ENCODE measurements around the gene FLT1.

DNA sequence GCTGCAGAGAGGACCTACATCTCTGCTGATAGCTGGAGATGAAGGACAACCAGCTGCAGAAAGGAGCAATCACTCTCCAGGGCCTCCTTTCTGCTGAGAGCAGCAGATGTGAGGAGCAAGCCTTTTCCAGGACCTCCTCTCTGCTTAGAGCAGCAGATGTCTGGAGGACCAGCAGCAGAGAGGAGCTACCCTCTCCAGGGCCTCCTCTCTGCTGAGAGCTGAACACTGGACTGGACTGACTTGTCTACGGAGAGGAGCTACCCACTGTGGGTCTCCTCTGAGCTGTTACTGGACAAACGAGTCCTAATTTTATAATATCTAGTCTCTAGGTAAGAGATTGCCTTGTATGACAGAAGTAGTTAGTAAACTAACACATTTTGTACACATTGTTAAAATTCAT is 40.8 kb upstream of the FLT1 start:
- TF ChIP-seq POLR2AphosphoS5 (IDR thresholded peaks at IDR 0.05; ENCODE audit: low read depth), result no peak
- TF ChIP-seq, protein P1, sequence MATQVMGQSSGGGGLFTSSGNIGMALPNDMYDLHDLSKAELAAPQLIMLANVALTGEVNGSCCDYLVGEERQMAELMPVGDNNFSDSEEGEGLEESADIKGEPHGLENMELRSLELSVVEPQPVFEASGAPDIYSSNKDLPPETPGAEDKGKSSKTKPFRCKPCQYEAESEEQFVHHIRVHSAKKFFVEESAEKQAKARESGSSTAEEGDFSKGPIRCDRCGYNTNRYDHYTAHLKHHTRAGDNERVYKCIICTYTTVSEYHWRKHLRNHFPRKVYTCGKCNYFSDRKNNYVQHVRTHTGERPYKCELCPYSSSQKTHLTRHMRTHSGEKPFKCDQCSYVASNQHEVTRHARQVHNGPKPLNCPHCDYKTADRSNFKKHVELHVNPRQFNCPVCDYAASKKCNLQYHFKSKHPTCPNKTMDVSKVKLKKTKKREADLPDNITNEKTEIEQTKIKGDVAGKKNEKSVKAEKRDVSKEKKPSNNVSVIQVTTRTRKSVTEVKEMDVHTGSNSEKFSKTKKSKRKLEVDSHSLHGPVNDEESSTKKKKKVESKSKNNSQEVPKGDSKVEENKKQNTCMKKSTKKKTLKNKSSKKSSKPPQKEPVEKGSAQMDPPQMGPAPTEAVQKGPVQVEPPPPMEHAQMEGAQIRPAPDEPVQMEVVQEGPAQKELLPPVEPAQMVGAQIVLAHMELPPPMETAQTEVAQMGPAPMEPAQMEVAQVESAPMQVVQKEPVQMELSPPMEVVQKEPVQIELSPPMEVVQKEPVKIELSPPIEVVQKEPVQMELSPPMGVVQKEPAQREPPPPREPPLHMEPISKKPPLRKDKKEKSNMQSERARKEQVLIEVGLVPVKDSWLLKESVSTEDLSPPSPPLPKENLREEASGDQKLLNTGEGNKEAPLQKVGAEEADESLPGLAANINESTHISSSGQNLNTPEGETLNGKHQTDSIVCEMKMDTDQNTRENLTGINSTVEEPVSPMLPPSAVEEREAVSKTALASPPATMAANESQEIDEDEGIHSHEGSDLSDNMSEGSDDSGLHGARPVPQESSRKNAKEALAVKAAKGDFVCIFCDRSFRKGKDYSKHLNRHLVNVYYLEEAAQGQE (IDR thresholded peaks at IDR 0.05; ENCODE audit: insufficient replicate concordance, low read depth), result no peak
- TF ChIP-seq, protein P2, sequence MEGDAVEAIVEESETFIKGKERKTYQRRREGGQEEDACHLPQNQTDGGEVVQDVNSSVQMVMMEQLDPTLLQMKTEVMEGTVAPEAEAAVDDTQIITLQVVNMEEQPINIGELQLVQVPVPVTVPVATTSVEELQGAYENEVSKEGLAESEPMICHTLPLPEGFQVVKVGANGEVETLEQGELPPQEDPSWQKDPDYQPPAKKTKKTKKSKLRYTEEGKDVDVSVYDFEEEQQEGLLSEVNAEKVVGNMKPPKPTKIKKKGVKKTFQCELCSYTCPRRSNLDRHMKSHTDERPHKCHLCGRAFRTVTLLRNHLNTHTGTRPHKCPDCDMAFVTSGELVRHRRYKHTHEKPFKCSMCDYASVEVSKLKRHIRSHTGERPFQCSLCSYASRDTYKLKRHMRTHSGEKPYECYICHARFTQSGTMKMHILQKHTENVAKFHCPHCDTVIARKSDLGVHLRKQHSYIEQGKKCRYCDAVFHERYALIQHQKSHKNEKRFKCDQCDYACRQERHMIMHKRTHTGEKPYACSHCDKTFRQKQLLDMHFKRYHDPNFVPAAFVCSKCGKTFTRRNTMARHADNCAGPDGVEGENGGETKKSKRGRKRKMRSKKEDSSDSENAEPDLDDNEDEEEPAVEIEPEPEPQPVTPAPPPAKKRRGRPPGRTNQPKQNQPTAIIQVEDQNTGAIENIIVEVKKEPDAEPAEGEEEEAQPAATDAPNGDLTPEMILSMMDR (IDR thresholded peaks at IDR 0.05; ENCODE audit: insufficient read depth, low read length), result no peak

All from HL-60 (cell line).